Neural crest cell (in vitro differentiated cells): ENCODE results near the gene IGF1R. TPM values are rescaled to one million over a fixed set of nuclear protein-coding genes. Genes with fewer than 3 reads are reported as not detected.
A peak's percentile ranks its signal among the peaks of the same experiment; 100 is the strongest.

Source experiments
- DNase-seq: peaks from one replicate; pipeline ENCODE4 v3.0.0; 2021; ENCODE audit warnings: low read depth, mixed read lengths, low spot score
- H3K27ac Mint-ChIP-seq: one replicate; pipeline ENCODE4 v1.8.0; 2021; ENCODE audit warnings: mild to moderate bottlenecking, mixed read lengths; ENCODE audit not compliant: unreplicated experiment
- H3K27me3 Mint-ChIP-seq: 2 replicates; pipeline ENCODE4 v1.8.0; 2021; ENCODE audit warnings: low read depth, mild to moderate bottlenecking, mixed read lengths
- H3K36me3 Mint-ChIP-seq: 2 replicates; pipeline ENCODE4 v1.8.0; 2021; ENCODE audit warnings: low read depth, mild to moderate bottlenecking, mixed read lengths
- H3K4me1 Mint-ChIP-seq: 2 replicates; pipeline ENCODE4 v1.8.0; 2021; ENCODE audit warnings: mixed read lengths
- H3K4me3 Mint-ChIP-seq: one replicate; pipeline ENCODE4 v1.8.0; 2021; ENCODE audit warnings: mild to moderate bottlenecking, mixed read lengths
- H3K9me3 Mint-ChIP-seq: 2 replicates; pipeline ENCODE4 v1.8.0; 2021; ENCODE audit warnings: mixed read lengths
- total RNA-seq: library from RNA; stranded (reverse); gene quantifications from 2 replicates; pipeline ENCODE4 v1.2.1, GENCODE V29; 2021
- TF ChIP-seq, protein P1 (sequence below): fragments of 200-600 bp; sonication (generic); conservative IDR thresholded peaks from 2 replicates; pipeline ENCODE4 v1.5.0; 2021; ENCODE audit warnings: antibody characterized with exemption, mild to moderate bottlenecking

The IGF1R gene
- total RNA-seq, 1 donor from 2014 or later, result 67.6 TPM

DNA sequence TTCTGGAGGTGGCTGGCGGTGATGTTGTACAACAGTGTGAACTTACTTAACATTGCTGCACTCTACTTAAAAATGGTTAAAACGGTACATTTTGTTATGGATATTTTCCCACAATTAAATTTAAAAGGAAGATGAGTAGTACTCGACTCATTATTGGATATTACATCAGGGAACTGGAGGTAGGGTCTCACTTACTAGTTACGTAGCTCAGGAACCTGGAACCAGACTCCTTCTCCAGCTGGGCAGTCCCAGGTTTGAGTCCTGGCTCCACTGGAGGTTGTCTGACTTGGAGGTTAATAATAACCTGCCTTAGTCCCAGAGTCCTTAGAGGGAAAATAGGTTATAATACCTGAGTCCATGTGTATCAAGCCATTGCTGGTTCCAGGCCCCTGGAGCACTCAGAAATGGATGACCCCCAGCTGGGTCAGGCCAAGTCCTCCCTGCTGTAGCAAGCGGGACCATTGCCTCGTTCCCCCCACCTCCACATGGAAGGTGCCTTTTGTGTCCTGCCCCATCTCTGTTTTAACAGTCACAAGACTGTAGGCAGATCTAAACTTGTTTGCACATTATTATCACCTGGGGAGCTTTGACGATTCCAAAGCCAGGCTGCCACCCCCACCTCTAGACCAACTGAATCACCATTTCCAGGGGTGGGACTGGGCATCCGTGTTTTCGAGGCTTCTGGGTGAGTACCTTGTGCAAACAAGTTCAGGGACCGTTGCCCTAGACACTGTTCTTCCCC is 126.6 kb downstream of the IGF1R start:
- Mint-ChIP-seq H3K9me3 (no peaks in the 10 kb centered on the region), H3K27me3 (no peaks in the 10 kb centered on the region), H3K4me1 (peaks cover 47% of the 10 kb centered on the region), H3K27ac (no peak overlapping the region), H3K4me3 (no peak overlapping the region), H3K36me3 (no peaks in the 10 kb centered on the region)
- TF ChIP-seq, protein P1, sequence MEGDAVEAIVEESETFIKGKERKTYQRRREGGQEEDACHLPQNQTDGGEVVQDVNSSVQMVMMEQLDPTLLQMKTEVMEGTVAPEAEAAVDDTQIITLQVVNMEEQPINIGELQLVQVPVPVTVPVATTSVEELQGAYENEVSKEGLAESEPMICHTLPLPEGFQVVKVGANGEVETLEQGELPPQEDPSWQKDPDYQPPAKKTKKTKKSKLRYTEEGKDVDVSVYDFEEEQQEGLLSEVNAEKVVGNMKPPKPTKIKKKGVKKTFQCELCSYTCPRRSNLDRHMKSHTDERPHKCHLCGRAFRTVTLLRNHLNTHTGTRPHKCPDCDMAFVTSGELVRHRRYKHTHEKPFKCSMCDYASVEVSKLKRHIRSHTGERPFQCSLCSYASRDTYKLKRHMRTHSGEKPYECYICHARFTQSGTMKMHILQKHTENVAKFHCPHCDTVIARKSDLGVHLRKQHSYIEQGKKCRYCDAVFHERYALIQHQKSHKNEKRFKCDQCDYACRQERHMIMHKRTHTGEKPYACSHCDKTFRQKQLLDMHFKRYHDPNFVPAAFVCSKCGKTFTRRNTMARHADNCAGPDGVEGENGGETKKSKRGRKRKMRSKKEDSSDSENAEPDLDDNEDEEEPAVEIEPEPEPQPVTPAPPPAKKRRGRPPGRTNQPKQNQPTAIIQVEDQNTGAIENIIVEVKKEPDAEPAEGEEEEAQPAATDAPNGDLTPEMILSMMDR, result no peak
- no peak for DNase-seq

DNA sequence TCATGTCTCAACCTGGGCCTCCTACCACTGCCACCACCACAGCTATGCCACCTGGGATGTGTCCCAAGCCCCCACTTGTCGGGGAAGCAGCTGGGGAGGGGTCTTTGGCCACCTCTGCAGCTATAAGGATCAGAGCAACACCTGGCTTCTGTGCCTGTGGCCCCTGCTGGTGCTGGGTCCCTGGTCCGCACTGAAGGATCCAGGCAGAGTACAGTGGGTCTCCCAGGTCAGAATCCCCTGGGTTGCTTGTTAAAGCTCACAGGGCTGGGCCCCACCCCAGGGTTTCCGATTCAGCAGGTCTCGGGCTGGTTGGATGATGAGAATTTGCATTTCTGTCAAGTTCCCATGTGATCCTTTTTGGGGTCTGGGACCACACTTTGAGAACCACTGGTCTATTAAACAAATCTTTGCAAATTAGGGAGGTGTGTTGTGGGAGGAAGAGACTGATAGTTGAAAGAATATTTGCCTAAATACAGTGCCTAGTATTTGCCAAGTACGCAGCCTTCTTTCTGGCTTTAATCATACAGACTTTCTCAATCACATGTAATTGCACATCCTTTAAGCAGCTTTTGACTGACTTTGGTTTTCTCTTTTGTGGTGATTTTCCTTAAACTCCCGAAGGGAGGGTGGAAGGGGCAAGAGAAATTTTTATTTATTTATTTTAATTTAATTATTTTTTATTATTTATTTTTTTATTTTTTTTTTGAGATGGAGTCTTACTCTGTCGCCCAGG is 127.3 kb downstream of the IGF1R start:
- H3K4me1 Mint-ChIP-seq, result peaks cover 44% of the 10 kb centered on the region
- no peak overlapping the region for H3K4me3 Mint-ChIP-seq
- no peak overlapping the region for H3K27ac Mint-ChIP-seq
- H3K36me3 Mint-ChIP-seq, result no peaks in the 10 kb centered on the region
- TF ChIP-seq, protein P1, result no peak
- DNase-seq, result no peak
- H3K9me3 Mint-ChIP-seq, result no peaks in the 10 kb centered on the region
- H3K27me3 Mint-ChIP-seq, result no peaks in the 10 kb centered on the region

DNA sequence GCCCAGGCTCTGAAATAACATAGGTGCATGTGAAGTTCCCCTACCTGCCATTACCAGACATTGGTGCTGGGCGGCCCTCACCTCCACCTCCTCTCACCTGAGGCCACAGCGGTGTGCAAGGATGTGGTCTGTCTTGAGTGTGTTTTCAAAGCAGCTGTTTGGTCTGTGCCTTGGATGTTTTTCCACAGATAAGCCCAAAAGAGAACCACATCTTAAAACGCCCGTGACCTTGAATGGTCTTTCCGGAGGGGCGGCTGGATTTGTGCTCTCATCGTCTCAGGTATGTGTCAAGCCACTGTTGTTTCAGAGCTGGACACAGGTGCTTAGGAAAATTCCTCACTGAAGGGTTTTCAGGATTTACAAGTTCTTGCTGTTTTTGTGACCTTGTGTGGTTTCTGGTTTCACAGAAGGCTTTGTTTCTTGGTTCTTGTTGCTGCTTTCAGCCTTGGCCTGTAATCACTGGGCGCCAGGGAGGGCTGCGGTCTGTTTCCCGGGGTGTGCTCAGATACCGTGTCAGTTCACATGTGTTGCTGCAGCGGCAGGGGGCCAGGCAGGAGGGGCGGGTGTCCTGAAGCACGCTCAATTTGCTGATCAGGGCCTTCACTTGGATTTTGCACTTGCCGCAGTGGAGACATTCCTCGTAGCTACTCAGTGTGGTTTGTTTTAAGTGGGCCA is 128.4 kb downstream of the IGF1R start:
- peaks cover 44% of the 10 kb centered on the region for H3K4me1 Mint-ChIP-seq
- H3K36me3 Mint-ChIP-seq, result no peaks in the 10 kb centered on the region
- H3K27ac Mint-ChIP-seq, result peak overlapping the region; percentile 32
- H3K27me3 Mint-ChIP-seq, result no peaks in the 10 kb centered on the region
- TF ChIP-seq, protein P1, result no peak
- no peaks in the 10 kb centered on the region for H3K9me3 Mint-ChIP-seq
- DNase-seq, result no peak
- H3K4me3 Mint-ChIP-seq, result no peak overlapping the region

GRCh38 chr15:98777426-98777825 is 129.1 kb downstream of the IGF1R start:
- H3K27me3 Mint-ChIP-seq, result no peaks in the 10 kb centered on the region
- no peak for DNase-seq
- H3K27ac Mint-ChIP-seq, result no peak overlapping the region
- H3K36me3 Mint-ChIP-seq, result no peaks in the 10 kb centered on the region
- TF ChIP-seq, protein P1, result no peak
- H3K4me3 Mint-ChIP-seq, result no peak overlapping the region
- H3K9me3 Mint-ChIP-seq, result no peaks in the 10 kb centered on the region
- peaks cover 44% of the 10 kb centered on the region for H3K4me1 Mint-ChIP-seq

DNA sequence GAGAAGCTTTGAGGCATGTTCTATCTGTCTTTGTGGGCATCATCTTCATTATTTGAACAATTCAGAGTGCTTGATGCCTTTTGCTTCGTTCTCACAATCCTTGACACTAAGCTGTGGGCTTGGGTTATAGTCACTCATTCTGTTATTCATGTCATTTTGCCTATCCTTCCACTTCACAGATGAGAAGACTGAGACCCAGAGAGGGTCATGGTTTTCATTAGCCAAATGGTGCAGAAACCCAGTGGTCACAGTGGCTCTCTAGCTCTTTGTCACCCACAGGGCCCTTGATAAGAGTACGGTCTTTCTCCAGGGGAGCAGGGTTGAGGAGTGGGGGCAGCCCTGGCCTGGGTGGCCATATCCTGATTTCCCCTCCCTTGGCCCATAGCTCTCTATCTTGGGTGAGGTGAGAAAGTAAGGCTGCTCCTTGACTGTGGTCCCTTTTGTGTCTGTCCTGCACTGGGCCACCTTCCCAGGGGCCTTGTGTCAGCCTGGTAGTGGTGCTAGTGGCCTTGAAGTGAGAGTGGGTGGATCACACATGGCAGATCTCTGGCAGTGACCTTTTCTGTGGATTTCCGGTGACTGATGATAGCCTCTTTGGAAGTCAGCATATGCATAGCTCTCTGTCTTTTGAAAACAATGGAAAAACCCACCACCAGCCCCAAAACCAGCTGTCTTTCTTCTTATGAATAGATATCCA is 130.1 kb downstream of the IGF1R start:
- TF ChIP-seq, protein P1, result no peak
- Mint-ChIP-seq H3K4me1 (peaks cover 44% of the 10 kb centered on the region), H3K4me3 (no peak overlapping the region), H3K9me3 (no peaks in the 10 kb centered on the region), H3K27me3 (no peaks in the 10 kb centered on the region), H3K27ac (no peak overlapping the region), H3K36me3 (no peaks in the 10 kb centered on the region)
- no peak for DNase-seq
